NCI-H460 (cell line): ENCODE results near the gene HDGFL3. TPM values are rescaled to one million over a fixed set of nuclear protein-coding genes. Genes with fewer than 3 reads are reported as not detected.
"Not testable (repeated sequence)": the region's sequence is repeated elsewhere in the genome, so short reads cannot be mapped to it uniquely, and the experiment has no call there.

Experiments
- DNase-seq: peaks from one replicate; pipeline ENCODE4 v3.0.0-alpha.2; 2016; ENCODE audit warnings: low read depth; ENCODE audit errors: extremely low read depth
- polyA plus RNA-seq: library from polyadenylated mRNA; depleted of rRNA; stranded (reverse); fragments of >200 nt; gene quantifications from 2 replicates; pipeline ENCODE4 v1.2.3, GENCODE V29; 2014; cell fraction: nucleus; rRNA removed
- total RNA-seq: library from RNA; depleted of rRNA; stranded (reverse); fragments of >200 nt; shearing (Covaris generic); gene quantifications from 2 replicates; pipeline ENCODE4 v1.2.3, GENCODE V29; 2014; rRNA removed

The HDGFL3 gene
- total RNA-seq, result 51.5 and 61.2 TPM in 2 replicates
- polyA plus RNA-seq, result 6.6 and 10.9 TPM in 2 replicates

DNA sequence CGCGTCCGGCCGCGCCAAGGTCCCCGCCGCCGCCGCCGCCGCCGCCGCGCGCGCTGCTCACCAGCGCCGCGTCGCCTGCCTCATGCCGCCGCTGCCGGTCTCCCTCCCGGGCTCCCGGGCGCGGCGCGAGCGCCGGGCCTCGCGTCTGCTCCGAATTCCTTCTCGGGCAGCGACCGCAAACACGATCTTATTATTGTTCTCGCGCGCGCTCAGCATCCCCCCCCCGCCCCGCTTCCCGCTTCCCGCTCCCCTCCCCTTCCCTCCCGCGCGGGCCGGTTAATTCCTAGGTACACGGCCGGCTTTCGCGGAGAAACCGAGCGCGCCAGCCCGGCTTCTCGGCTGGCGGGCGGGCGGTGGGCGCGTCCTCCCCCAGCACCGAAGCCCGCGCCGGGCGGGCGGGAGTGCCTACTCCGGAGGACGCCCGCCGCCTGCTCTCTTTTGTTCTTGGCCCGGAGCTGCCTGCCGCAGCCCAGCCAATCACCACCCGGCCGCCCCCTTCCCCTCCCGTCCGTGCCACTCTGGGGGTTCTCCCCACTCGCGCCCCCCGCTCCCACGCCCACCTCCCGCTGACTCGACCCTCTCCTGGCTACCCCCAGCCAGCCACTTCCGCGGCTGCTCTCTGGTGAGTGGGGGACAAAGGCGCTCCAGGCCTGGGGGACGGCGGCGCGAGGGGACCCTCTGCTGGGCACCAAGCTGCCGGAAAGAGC is at the start of gene HDGFL3:
TSS of gene HDGFL3 (minus strand) at position 164 of the 707 bp plus-strand sequence. CDS start 409 bp downstream, outside the sequence.
- DNase-seq, result peak; percentile 34

DNA sequence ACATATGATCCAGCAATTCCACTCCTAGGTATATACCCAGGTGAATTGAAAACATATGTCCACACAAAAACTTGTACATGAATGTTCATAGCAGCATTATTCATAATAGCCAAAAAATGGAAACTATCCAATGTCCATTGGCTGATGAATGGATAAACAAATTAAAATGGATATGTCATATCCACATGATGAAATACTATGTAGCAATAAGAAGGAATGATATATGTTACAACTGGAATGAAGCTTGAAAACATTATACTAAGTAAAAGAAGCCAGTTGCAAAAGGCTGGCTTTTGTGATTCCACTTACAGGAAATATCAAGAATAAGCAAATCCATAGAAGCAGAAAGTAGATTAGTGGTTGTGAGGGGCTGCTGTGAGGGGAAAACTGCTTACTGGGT is 43.2 kb upstream of the HDGFL3 start:
- no peak for DNase-seq

DNA sequence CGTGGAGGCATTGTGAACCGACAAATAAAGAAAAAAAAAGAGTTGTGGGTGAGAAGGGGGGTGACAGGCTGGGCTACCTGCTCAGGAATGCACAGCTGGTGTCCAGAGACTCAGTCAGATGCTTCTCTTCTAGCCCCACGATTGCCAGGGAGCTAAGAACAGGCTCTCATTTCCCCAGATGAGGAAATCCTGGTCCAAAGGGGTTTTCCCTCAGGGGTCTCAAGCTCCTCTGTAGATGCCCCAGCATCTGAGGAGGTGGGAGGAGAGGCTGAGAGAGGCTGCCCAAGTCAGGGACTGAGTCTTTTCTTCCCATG is 41.4 kb upstream of the HDGFL3 start:
- no peak for DNase-seq

DNA sequence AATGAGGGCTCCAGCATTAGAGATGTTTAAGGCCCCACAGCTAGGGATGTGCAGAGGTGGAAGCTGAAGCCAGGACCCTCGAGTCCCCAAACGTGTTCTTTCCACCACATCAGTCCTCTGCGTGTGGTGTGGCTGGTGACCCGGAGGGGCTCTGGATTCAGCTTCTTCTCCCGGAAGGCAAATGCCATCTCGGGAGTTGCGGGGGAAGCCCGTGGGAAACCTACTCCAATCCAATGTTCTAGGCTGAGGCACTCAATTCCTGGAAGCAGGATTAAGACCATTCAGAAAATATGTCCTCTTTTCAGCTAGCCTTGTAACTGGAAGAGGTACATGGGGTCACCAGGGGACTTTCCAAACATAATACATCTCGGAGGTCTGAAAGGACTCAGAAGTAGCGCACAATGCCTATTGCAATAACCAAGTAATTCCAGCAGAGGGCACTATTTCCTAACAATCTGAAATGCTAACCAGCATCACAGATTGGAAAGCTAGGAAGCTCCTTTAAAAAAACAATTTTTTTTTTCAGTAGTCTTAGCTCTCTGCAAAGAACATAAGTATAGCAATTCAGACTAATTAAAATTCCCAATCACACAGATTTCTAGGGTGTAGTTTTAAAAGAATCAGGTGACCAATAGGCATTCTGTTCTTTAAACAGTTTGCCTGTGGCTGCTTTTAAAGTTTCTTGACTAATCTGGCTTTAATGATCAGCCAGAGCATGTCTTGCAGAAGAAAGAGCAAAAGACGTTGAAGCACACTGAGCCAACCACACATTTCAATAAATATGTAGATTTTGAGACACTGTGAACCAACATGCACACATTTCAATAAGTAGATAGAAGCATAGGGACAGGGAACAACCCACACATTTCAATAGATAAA is 40.8 kb upstream of the HDGFL3 start:
- peak; percentile 62 for DNase-seq

DNA sequence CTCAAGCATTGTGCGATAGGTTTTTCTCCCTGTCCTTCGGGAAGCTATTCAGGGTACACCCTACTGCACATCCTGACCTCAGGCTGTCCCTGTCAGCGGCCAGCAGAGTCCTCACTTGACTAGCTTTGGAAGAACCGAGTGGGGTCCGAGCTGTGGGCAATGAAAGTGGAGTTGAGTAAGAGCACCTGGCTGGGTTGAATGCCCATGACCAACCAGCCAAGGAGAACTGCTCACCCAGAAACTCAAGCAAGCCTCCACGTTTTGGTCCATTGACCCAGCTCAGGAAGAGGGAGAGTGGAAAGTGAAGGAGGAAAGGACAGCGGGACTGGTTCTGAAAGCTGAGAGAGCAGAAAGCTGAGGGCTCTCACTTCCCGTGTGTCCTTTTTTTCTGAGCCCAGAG is 36.0 kb upstream of the HDGFL3 start:
- no peak for DNase-seq

DNA sequence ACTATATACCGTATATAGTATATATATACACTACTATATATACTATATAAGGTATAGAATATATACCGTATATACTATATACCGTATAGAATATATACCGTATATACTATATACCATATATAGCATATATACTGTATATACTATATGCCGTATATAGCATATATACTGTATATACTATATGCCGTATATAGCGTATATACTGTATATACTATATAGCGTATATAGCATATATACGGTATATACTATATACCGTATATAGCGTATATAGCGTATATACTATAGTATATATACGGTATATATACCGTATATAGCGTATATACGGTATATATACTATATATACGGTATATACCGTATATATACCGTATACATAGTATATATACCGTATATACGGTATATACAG is 22.6 kb upstream of the HDGFL3 start:
- no peak for DNase-seq

DNA sequence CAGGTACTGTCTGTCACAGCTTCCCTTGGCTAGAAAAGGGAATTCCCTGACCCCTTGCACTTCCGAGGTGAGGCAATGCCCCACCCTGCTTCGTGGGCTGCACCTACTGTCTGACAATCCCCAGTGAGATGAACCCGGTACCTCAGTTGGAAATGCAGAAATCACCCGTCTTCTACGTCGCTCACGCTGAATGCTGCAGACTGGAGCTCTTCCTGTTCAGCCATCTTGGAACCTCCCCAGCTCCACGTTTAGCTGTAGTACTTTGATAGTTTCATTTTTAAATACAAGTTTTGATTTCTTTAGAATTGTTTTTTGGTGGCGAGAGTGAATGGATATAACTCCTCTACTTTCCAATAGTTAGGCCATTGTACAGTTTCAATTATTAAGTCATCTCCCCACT is 17.8 kb upstream of the HDGFL3 start:
- no peak for DNase-seq

DNA sequence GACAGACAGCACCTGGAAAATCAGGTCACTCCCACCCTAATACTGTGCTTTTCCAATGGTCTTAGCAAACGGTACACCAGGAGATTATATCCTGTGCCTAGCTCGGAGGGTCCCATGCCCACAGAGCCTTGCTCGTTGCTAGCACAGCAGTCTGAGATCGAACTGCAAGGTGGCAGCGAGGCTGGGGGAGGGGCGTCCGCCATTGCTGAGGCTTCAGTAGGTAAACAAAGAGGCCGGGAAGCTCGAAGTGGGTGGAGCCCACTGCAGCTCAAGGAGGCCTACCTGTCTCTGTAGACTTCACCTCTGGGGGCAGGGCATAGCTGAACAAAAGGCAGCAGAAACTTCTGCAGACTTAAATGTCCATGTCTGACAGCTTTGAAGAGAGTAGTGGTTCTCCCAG is 14.2 kb upstream of the HDGFL3 start:
- not testable (repeated sequence) for DNase-seq

DNA sequence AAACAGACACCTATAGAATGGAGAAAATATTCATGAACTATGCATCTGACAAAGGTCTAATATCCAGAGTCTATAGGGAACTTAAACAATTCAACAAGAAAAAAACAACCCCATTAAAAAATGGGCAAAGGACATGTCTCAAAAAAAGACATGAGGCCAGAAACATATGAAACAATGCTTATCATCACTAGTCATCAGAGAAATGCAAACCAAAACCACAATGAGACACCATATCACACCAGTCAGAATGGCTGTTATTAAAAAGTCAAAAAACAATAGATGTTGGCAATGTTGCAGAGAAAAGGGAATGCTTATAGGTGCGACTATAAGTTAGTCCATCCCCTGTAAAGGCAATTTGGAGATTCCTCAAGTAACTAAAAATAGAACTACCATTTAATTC is 11.4 kb upstream of the HDGFL3 start:
- DNase-seq, result no peak

DNA sequence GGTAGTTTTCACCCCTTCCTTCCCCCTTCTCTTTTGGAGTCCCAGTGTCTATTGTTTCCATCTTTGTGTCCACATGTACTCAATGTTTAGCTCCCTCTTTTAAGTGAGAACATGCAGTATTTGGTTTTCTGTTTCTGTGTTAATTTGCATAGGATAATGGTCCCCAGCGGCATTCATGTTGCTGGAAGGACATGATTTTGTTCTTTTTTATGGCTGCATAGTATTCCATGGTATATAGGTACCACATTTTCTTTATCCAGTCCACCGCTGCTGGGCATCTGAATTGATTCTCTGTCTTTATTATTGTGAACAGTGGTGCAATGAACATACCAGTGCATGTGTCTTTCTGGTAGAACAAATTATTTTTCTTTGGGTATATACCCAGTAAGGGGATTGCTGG is 7.7 kb upstream of the HDGFL3 start:
- DNase-seq, result no peak

DNA sequence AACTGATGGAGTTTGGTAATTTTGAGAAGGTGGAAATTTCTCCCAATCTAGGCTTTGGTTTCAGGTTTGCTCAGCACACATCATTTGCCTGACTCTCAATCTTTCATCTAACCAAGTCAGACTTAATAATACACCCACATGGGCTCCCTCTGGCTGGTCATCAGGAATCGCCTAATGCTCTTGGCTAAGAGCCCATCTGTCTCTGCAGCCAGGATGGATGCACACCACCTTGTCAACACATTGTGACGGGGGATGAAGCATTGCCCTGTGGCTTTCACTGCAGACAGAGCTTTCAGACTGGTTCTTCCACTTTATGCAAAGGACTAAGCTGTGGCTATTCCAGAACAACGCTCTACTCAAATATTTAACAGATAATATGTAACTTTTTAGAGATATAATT is 3.0 kb upstream of the HDGFL3 start:
- no peak for DNase-seq

DNA sequence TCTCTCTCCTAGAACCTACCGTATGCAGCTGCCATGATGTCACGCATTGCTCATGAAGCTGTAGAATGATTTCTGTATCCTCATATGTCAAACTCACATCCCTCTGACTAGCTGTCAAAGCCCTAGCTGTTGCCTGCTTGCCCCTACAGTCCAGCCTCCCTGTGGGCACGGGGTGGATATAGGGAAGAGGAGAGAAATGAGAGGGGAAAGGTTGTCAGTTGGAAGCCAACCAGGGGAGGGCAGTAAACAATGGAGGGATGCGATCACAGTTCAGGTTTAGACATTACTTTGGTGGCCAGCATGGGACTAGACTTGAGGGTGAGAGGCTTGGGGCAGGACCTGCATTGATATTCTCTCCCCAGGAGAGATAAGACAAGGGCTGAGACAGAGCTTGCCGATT is 1.7 kb upstream of the HDGFL3 start:
- no peak for DNase-seq

DNA sequence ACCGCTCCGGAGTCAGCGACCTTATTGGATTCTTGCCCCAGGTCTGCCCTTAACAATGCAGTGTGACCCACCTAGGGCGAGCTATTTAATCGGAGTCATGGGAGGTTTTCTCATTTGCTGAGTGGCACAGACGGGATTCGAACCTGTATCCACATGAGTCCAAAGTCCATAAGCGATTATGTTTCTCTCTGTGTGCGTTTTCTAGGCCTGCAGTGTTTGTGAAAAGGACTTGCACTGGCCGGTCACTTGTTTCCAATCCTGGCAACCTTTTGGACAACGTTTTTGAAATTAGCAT is 691 bp upstream of the HDGFL3 start:
- no peak for DNase-seq

DNA sequence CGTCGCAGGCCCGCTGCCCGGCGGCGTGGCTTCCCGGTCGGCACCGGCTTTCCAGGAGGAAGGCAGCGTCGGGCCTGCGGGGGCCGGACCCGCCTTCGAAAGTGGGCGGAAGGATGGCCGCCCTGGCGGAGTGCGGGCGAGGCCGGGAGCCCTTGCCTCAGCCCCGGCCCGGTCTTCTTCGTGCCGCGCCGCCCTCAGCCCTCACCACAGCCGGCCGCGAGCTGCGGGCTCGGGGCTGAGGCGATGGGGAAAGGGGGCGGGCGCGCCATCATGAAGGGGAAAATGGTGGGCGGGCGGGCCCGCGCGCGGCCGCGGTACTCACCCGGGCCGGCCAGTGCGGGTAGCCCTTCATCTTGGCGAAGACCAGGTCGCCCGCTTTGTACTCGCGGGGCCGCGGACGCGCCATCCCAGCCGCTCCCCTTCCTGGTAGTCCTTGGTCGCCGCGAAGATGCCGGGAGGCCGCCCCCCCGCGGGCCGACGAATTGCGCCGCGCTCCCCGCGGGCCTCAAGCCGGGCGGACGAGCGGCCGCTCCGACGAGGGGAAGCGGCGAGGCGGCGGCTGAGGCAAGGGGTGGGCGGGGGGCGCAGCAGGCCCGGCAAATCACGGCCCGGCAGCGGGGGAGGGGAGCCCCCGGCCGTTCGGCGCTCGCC is 489 bp downstream of the HDGFL3 start:
- no peak for DNase-seq

DNA sequence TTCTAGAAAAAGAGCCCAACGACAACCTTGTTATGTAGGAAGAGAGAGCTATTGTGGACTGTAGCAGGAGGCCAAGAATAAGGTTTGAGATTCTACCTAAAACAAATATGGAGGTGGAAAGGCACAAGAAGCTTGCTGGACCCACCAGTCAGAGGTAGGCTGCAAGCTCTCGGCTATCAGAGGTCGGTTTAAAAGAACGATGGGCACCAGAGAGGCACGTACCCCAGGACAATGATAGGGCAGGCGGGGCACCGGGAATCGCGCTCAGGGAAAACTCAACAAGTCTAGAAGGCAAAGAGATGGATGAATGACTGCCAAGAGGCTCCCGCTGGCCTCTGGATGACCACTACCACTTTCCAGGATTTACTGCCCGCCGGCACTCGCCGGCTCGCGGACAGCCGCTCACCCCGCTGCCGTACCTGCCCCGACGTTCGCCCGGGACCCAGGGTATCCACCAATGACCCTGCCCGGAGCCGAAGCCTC is 1.1 kb downstream of the HDGFL3 start:
- DNase-seq, result no peak

DNA sequence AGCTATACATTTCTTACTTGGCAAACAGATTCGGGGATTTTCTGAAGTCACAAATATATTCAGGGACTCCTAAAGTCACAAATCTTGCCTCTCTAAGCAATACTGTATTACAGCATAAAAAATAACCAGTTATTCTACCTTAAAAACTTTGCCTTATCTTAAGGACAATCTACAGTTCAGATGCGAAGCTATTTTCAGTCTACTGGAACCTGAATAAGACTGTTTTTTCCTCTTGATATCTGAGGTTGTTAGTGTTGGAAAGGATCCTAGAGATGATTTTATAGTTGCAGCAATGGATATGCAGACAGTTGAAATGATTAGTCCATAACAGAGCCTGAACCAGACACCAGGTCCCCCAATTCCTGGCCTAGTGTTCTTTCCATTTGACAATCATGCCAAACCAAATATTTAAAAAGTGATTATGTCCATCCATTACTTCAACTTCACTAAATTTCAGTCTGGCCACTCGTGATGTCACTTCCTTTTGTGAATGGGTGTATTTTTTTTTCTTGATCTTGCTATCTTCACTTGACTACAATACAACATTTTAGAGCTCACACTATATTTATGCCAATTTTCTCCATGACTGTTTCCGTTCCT is 1.8 kb downstream of the HDGFL3 start:
- DNase-seq, result no peak

DNA sequence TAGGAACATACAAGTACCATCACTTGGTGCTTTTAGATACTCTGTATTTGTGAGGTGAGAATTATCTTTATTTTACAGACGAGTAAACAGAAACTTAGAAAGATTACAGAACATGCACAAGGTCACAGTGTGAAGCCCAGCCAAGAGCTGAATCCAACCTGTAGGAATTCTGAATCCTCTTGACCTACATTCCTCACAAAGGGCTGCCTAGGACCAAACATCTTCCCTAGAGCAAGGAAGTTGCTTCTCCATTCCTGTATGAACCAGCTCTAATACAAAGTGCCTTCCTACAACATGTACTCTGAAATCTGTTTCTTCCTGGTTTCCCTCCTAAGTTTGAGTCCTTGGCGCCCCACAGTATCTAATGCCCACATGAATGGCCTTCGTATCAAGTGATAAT is 2.9 kb downstream of the HDGFL3 start:
- no peak for DNase-seq

DNA sequence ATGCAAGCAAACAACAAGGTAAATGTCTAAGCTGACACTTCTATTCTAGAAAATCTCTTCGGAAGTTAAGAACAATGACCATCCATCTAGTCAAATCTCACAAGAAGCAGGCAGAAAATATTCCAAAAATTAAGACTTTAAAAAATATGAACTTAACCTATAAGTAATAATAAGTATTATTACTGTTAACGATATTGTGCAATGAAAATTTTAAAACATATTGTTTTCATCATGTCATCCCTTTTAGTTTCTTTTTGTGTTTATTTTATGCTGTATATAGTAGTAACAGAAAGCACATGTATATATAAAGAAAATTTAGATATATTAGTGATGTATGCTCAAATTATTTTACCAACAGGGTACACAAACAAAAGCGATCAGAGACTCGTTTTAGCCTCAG is 4.1 kb downstream of the HDGFL3 start:
- no peak for DNase-seq

DNA sequence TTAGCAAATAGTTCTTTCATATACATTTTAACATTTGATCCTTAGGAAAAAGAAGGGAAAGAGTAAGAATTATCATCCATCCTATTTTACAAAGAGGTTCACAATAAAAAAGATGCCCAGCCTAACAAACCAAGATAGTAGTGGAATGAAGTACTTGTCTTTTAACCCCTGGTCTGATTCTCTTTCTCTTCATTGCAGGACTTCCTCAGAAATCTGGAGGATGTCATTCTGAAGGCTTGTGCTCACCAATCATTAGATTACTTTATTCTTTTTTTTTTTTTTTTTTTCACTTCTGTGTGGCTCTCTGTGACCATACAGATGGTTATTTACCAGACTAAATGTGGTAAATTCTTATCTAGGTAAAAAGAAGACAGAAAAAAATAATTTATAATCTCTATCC is 7.0 kb downstream of the HDGFL3 start:
- DNase-seq, result no peak

DNA sequence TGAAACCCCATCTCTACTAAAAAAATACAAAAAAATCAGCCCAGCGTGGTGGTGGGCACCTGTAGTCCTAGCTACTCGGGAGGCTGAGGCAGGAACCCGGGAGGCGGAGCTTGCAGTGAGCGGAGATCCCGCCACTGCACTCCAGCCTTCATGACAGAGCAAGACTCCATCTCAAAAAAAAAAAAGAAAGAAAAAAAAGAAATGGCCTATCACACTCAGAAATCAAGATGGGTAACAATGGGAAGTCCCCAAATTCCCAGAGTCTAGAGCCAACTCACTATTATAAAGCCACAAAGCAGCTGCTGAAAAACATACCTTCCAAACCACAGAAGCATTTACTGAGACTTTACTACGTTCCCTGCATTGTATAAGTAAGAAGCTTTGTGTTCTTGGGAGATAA is 7.5 kb downstream of the HDGFL3 start:
- DNase-seq, result no peak

DNA sequence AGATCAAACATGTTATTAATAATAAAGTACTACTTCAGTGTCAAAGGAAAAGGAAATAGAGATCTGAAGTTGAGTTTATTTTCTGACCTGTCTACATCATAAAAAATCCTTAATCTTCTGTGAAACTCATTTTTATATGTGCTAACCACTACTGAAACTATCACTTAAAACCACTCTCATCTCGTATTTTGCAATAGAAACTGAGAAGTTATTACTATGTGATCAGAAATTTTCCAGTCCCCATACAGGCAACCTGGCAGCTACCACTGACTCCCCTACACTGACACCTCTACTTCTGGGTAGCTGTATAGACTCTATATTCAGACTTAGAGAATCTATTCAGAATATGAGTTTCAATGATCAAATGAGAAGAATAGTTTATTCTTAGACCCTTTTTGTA is 8.3 kb downstream of the HDGFL3 start:
- no peak for DNase-seq
